ENCODE results near the gene STRBP.
"Not testable (repeated sequence)": the region's sequence is repeated elsewhere in the genome, so short reads cannot be mapped to it uniquely, and the experiment has no call there.

The STRBP gene

DNA sequence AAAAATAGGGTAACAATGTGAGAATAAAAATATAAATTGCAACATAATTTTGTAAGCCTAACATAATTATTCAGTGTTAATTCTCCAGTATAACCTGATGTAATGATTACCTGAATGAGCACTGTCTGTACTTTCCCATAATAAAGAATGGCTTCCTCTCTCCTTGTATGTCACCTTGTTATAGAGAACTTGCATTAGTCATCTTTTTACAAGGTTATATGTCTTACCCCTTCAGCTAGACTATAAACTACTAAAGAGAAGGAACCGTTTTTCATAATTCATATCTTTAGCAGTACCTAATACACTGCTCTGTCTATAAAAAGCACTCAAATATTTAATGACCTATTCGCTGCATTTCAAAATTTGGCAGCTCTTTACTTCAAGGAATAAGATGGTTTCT is 19.8 kb downstream of the STRBP start:
- DNase-seq (ENCODE audit: low spot score) = no peak

DNA sequence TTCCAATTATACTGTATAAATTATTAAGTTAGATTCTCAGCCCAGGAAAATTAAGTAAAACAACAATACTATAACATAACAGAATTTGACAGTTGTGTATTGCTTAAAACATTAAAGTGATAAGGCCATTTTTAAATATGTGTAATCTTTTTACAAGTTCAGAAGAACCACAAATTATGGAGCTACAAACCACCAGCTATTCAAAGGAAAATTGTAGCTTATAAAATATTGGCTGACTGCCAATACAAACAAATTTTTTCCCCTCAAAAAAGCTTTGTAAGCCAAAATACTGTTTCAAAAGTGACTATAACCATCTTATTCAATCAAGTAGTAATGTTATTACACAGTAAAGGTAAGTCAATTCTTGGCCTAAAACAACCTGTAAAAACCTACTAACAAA is 21.9 kb downstream of the STRBP start:
- DNase-seq (ENCODE audit: low spot score) = no peak

DNA sequence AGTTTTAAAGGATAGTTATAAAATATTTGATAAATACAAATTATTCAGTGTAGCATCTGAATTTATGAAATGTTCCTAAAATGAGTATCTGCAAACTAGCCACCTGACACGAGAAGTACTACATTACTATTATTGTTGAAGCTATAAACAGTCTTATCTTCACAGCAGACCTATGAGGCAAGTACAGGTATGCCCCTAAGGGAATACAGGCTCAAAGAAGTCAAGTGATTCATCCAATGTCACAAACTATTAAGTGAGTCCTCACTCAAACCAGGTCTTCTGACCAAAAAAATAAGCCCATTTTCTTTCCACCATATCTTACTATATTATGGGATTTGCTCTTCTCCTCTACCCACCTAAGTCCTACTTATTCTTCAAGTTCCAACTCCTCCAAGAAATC is 28.7 kb downstream of the STRBP start:
- no peak for DNase-seq (ENCODE audit: low spot score)

DNA sequence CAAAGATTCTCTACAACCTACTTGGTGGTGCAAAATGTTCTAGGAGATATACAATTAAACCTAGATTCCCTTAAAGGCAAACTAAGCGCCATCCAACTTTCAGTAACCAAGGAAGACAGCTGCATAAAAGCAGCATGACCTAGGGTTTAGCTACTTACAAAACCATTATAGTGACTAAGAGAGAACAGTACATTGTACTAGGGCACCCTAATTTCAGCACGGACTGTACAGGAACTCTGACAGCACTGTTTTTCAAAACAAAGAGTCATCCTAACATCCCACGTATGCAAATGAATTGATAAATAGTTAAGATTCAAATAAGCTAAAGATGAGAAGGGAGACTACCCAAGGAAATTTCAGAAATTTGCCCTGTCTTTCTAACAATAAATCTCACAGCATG is 30.0 kb downstream of the STRBP start:
- DNase-seq (ENCODE audit: low spot score) = no peak

DNA sequence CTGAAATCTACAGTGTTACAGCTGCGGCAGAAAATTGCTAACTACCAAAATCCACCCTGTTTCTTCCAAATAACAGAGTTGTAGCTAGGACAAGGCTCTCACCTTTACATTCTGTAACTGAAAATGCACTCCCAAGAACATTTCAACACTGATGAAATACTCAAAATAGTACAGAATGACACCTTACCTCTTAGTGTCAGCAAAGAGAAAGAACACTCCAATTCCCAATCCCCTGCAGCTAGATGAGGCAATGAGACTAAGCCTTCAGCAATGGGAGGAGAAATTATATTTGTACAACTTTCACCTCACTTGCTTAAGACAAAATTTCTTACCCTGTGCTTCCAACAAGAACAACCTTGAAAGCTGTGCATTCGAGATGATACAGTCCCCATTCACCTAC is 31.2 kb downstream of the STRBP start:
- DNase-seq (ENCODE audit: low spot score) = no peak

DNA sequence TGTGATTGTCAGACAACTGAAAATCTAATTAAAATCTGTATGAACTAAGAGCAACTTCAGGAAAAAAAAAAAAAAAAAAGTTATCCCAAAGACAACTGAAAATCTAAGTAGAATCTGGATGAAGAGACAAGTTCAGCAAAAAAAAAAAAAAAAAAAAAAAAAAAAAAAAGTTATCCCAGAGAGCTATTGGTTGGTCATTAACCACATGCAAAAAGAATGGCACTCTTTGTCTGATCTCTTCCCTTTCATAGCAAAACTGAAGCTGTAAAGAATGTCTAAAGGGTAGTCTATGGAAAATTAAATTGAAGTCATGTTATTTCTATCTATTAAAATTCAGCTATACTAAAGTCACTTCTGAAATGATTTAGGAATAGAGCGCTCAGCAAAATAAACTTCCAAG is 32.9 kb downstream of the STRBP start:
- DNase-seq (ENCODE audit: low spot score) = no peak

DNA sequence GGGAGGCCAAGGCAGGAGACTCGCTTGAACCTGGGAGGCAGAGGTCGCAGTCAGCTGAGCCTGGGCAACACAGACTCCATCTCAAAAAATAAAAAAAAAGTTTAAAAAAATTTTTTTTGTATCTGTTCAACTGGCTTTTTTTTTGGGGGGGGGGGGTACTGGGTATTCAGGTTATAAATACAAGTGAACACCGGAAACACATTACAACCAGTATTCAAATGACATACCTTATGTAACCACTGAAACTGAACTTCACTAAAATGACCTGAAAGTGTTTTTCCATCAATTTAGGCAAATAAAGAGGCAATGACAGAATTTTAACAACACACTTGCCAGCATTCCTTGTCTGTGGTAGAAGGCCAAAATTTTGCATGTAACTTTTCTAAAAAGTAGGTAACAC is 33.5 kb downstream of the STRBP start:
- no peak for DNase-seq (ENCODE audit: low spot score)

DNA sequence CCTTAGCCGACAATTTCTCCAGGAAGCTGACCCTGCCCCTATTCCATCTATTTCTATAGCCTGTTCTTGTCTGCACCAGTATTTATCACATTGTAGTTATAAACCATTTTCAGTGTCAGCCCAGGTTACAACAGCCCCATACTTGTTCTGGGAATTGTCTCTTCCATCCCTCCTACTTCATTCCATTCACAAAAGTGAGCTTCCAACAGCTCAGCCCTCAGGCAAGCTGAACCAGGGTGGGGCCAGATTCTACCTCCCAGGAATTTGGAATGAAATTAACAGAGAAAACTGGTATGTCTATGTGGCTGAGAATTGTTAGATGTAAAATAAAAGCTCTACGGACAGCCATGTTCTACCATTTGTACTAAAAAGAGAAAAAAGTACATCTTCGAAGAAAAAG is 36.1 kb downstream of the STRBP start:
- no peak for DNase-seq (ENCODE audit: low spot score)

DNA sequence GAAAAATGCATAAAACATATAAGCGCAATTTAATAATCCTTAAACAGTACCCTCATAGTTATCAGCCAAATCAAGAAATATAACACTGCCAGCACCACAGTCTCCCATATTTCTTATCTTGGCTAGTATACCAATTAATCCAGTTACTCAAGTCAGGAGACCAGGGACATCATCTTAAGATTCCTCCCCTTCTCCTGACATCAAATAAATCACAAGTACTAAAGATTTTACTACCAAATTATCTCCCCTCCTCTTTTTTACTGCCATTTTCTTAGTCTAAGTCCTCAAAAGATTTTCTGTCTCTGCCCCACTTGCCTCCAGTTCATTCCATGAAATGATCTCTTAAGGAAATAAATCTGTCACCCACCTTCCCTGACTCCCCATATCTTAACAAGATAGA is 37.0 kb downstream of the STRBP start:
- no peak for DNase-seq (ENCODE audit: low spot score)

DNA sequence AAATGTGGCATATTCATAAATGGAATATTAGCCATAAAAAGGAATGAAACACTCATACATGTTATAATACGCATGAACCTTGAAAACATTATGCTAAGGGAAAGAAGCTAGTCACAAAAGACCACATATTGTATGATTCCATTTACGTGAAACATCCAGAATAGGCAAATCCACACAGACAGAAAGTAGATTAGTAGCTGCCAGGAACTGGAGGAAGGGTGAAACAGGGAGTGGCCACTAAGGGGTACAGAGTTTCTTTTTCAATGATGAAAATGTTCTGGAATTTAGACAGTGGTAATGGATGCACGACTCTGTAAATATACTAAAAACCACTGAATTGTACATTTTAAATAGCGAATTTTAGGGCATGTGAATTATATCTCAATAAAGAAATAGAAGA is 39.4 kb downstream of the STRBP start:
- no peak for DNase-seq (ENCODE audit: low spot score)

DNA sequence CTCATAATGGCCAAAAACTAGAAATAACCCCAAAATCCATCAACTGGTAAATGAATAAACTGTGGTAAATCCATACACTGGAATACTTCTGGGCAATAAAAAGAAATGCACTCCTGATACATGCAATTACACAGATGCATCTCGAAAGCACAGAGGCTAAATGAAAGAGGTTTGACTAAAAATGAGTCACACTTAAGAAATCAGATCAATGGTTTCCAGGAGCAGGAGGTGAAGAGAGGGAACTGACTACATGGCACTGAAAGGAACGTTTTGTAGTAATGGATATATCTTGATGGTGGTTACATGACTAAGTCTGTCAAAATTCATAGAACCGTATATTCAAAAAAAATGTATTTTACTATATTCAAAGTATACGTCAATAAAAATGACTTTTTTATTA is 42.4 kb downstream of the STRBP start:
- peak; percentile 58 for DNase-seq (ENCODE audit: low spot score)

DNA sequence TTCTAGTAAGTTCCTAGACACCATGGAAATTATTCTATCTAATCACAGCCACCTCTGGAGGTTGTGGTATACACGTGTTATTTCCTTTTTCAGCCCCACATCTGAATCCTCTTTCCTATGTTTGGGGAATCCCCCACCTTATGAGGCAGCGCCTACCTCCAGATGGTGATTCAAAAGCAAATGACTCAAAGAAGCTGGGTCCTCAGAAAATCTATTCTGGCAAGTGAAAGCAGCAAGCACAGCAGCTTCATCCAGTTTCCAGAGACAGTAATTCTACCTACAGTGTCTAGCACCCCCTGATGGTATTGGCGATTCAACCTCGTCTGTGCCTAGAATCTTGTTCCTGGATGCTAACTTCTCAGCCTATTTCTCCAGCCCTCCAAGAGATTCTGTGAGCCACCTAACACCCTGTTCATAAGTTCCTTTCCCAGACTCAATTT is 43.0 kb downstream of the STRBP start:
- peak; percentile 87 for DNase-seq (ENCODE audit: low spot score)

DNA sequence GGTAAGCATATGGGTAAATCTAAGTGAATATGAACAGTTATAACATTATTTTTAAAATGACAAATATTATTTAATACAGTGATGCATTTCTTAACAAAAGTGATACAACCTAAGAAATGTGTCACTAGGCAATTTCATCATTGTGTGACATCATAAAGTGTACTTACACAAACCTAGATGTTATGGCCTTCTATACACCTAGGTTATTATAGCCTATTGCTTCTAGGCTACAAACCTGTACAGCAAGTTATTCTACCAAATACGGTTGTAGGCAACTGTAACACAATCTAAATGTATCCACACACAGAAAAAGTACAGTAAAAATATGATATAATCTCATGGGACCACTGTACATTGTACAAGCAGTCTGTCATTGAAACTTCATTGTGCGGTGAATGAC is 48.3 kb downstream of the STRBP start:
- no peak for DNase-seq (ENCODE audit: low spot score)

DNA sequence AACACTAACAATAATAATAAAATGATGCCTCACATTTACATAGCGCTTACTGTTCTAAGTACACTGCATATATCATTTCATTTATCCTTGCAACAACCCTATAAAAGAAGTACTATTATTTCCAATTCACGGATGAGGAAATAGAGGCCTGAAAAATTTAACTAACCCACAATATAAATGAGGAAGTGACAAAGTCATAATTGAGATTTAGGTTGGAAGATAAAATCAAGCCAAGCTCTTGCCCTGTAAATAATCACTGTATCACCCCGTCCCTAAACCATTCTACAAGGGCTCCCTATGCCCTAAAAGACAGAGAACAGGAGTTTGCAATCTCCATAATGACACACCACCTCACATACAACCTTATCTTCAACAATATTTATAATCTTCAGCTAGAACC is 49.6 kb downstream of the STRBP start:
- DNase-seq (ENCODE audit: low spot score) = no peak

DNA sequence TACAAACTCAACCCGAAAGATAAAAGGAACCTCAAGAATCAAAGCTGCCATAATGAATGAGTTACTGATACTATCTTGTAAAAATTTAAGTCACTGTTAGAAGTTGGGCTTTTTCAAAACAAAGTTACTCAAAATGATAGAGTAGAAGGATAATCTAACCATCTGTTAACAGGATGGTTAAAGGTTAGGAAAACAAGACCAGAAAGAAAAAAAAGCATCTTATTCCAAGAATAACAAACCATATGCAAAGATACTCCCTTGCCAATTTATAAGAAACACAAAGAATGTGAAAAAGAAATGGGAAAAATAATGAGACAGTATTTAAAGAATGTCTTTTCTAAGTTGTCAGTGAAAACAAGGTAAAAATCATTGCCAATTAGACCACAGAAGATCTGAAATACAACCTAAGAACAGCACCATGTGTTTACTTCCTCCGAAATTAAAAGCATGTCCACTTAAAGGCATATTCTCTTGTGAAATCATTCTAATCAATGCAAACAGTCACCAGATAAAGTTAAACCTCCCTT is 51.2 kb downstream of the STRBP start:
- DNase-seq (ENCODE audit: low spot score) = no peak

DNA sequence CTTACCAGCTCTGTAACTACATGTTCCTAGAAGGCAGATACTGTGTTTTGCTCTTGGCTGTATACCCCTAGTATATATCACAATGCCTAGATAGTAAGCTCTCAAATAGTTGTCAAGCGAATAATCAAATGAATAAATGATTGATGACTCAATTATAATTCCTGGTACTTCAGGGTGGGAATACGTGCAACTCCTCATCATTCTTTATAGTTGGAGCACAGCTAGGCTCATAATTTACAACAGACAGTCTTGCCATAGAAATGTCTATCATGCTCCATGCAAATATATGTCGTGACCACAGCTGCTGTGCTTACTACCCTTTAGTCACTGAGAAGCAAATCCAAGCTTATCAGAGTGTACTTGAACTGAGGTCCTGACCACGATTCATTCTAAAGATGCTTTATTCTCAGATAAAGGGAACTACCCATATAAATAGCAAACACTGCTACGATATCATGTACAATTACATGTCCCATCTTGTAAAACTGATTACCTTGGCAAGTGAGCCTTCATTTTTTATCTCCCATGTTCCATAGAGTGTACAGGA is 52.1 kb downstream of the STRBP start:
- DNase-seq (ENCODE audit: low spot score) = no peak

DNA sequence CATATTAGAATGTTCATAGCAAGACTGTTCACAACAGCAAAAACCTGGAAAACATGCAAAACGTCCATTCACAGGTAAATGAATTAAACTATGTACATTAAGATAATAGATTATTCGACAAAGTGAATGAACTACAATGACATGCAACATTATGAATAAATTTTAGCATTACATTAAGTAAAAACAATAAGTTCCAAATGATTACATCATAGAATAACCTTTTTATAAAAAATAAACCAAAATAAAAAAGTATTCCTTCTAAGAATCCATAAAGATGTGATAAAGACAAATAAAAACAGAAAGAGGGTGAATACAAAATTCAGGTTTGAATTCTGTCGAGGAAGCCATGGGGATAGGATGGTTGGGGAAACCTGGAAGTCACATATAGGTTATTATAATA is 57.3 kb downstream of the STRBP start:
- DNase-seq (ENCODE audit: low spot score) = no peak

DNA sequence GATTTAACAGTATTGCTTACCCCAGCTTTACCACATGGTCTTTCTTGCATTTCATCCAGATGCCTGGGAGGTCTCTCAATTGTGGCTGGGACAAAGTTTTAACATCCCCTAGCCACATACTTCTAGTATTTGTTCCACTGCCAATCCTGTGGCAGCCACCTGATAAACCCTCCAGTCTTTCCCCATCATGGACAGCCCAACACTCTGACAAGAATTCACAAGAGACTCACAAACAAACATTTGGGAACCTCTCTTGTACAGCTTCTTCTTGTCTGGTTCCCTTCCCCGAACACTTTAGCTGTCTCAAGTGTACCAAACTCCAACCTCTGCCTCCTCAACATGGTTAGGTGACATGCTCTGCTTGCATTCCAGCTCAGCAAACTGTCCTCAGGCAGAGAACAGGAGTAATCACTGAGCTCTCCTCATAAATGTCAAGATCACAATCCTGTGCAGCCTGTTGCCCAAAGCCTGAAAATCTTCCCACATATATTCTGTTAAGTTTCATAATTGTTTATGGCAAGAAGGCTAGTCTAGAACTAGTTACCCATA is 59.7 kb downstream of the STRBP start:
- DNase-seq (ENCODE audit: low spot score) = no peak

DNA sequence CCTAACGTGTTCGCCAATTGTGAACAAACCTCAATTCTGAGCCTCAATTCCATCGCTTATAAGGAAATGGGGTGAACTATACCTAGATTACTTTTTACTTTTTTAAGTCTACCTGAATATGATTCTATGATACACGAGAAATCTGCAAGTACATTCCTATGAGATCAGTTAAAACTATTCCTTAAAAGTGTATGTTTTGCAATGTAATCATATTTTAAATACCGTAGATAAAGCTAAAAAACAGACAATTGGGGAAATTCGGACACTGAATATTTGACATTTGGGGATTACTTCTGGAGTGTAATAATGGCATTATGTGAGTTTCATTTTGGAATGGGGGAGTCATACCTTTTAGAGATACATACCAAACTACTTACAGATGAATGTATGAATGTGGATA is 62.3 kb downstream of the STRBP start:
- DNase-seq (ENCODE audit: low spot score) = no peak

DNA sequence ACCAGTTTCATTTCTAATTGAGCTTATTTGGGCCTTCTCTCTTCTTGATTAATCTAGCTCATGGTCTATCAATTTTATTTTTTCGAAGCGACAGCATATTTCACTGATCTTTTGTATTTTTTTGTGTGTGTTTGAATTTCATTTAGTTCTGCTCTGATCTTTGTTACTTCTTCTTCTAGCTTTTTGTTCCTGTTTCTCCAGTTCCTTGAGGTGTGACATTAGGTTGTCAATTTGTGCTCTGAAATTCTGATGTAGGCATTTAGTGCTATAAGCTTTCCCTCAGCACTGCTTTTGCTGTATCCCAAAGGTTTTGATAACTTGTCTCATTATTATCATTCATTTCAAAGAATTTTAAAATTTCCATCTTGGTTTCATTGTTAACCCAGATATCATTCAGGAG is 67.3 kb downstream of the STRBP start:
- DNase-seq (ENCODE audit: low spot score) = no peak

DNA sequence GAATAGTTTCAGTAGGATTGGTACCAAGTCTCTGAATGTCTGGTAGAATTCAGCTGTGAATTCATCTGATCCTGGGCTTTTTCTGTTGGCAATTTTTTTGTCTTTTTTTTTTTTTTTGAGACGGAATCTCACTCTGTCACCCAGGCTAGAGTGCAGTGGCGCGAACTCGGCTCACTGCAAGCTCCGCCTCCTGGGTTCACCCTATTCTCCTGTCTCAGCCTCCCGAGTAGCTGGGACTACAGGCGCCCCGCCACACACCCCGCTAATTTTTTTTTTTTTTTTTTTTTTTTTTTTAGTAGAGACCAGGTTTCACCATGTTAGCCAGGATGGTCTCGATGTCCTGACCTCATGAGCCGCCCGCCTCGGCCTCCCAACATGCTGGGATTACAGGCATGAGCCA is 67.9 kb downstream of the STRBP start:
- DNase-seq (ENCODE audit: low spot score) = not testable (repeated sequence)

DNA sequence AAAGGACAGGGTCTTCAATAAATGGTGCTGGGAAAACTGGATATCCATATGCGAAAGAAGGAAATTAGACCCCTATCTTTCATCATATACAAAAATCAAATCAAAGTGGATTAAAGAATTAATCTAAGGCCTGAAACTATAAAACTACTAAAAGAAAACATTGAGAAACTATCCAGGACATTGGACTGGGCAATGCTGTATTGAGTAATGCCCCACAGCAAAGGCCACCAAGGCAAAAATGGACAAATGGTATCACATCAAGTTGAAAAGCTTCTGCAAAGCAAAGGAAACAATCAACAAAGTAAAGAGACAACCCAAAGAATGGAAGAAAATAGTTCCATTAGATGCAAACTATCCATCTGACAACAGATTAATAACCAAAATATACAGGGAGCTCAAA is 72.3 kb downstream of the STRBP start:
- DNase-seq (ENCODE audit: low spot score) = no peak

DNA sequence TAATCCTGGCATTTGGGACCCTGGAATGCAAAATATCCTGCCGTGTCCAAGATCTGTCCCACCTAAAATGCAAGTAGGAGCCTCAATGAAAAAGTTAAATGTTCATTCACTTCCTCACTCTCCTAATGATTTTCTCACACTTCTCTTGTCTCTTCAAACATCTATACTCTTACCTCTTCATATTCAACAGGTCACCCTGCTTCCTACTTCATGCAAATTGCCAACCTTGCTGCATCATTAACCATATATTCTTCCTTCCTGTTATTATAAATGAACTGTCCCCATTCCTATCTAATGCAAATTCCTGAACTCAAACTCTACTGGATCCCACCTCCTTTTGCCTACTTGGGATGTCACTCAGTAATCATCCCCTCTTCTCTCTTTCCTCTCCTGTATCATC is 74.4 kb downstream of the STRBP start:
- no peak for DNase-seq (ENCODE audit: low spot score)

DNA sequence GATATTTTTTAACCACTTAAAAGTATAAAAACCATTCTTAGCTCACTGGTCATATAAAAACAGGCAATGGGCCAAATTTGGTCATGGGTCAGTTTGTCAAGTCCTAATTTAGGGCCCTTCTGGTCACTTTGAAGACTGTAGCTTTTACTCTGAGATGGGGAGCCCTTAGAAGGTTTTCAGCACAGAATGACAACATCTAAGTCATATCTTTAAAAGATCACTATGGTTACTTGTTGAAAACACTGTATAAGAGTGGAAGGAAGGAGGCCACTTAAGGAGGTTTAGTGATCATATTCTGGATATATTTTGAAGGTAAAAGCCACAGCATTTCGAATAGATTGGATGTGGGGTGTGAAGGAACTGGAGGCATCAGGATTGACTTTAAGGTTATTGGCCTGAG is 76.7 kb downstream of the STRBP start:
- DNase-seq (ENCODE audit: low spot score) = no peak

DNA sequence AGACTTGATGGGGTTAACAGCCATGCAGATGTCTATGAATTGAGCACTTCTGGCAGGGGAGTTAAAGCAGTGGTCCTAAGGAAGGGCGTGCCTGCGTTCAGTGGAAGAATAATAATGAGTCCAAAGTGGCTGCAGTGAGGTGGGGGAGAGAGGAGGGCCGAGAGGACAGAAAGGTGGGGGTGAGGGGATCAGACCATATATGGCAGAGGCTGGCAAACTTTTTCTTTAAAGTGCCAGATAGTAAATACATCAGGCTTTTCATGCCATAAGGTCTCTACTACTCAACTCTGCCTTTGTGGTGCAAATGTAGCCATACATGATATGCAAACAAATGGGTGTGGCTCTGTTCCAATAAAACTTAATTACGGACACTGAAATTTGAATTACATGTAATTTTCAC is 77.1 kb downstream of the STRBP start:
- DNase-seq (ENCODE audit: low spot score) = no peak
